GM21367 (cell line): Measurements from ENCODE around the gene NCOR2.
"Not testable (repeated sequence)": the region's sequence is repeated elsewhere in the genome, so short reads cannot be mapped to it uniquely, and the experiment has no call there.

Experiments
- ATAC-seq: cut with Tn5 transposase; IDR thresholded peaks from one replicate; pipeline ENCODE4 v1.9.1; 2021; ENCODE audit not compliant: unreplicated experiment

NCOR2 gene

DNA sequence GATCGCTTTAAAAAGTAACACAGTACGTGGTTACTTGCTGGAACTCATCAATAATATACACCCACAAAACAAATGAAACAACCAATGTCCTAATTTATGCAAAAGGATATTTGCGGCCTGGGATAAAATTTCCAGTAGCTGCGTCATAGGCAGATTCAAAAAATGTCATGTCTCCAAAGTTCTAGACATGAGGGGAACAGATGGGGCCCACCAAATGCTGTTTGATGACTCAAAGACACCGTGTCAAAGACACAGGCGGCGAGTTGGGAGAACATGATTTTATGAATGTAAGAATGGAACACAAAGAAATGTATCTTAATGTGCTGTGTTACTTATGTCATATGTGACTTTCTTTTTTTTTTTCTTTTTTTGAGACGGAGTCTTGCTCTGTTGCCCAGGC is 34.3 kb upstream of the NCOR2 start:
- ATAC-seq: no peak

GRCh38 chr12:124599074-124599999 is 31.9 kb upstream of the NCOR2 start:
- ATAC-seq: no peak

GRCh38 chr12:124597041-124597440 is 29.6 kb upstream of the NCOR2 start:
- ATAC-seq: no peak

DNA sequence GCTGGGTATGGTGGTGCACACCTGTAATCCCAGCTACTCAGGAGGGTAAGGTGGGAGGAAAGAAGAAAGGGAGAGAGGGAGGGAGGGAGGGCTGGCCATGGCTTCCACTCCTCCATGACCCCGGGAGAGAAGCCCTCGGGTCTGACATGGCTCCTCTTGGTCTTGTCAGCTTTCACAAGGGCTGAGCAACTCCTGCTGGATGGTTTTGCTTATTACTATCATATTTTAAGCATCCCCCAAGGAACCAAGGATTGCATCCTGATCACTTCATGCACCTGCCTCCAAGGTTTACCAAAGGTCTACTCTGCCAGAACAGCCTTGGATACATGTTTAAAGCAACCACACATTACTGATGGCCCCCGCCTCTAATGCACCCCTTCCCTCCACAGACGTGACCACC is 28.0 kb upstream of the NCOR2 start:
- ATAC-seq: no peak

GRCh38 chr12:124594851-124595250 is 27.4 kb upstream of the NCOR2 start:
- no peak for ATAC-seq

DNA sequence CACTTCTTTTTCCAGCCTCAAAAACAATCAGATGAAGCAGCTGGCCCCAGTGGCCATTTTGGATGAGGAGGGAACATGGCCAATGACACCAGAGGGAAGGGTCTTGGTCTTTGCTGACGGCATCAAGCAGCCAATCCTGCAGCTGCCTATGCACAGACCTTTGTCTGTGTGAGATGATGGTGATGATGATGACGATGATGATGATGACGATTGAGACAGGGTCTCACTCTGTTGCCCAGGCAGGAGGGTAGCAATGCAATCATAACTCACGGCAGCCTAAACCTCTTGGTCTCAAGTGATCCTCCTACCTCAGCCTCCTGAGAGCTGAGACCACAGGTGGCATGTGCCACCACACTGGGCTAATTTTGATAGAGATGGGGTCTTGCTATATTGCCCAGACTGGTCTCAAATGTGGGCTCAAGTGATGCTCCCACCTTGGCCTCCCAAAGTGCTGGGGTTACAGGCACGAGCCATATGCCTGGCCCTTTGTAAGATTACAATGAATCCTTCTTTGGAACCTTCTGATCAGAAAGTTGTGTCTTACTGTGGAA is 26.5 kb upstream of the NCOR2 start:
- no peak for ATAC-seq

DNA sequence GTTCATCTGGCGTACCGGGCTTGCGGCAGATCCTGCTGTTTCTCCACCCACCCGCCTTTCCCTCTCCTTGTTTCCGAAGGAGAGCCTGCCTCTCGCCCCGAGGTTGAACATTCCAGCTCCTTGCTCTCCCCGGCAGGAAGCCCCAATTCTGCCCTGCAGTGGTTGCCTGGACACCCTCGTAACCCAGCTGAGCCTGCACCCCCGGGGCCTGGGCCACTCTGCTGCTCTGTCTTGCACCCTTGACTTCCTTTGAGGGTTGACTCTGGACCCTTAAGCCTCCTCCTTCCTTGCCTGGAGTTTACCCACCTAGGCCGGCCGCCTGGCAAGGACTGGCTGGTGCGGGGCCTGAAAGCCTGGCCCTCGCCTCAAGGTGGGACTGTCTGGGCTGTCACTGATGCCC is 25.8 kb upstream of the NCOR2 start:
- ATAC-seq: no peak

- no peak for ATAC-seq
Observed at GRCh38 chr12:124592481-124593160, 25.2 kb upstream of the NCOR2 start.

DNA sequence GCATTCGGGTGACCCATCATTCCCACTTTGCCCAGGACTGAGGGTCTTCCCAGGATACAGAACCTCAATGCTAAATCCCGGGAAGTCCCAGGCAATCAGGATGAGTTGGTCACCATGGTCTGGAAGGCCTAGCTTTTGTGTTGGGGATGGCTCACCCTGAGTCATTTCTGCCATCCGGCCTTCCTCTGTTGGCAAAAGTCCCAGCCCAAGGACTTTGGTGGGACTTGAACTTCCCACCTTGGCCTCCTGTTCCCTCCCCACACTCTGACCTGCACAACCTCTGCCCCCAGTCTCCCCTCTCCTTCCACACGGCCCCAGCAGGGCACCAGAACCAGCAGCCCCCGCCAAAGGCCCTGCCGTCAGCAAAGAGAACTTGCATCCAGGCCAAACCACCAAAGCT is 24.6 kb upstream of the NCOR2 start:
- no peak for ATAC-seq

DNA sequence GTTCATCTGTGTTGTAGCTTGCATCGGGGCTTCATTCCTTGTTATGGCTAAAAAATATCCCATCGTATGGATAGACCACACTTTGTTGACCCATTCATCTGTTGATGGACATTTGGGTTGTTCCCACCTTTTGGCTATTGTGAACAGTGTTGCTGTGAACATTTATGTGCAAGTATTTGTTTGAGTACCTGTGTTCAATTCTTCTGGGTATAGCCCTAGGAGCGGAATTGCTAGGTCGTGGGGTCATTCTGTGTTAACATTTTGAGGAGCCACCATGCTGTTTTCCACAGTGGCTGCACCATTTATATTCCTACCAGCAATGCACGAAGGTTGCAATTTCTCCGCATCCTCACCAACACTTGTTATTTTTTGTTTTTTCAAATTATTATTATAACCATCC is 23.0 kb upstream of the NCOR2 start:
- no peak for ATAC-seq

- ATAC-seq: no peak
Observed at GRCh38 chr12:124588751-124589267, 21.4 kb upstream of the NCOR2 start.

DNA sequence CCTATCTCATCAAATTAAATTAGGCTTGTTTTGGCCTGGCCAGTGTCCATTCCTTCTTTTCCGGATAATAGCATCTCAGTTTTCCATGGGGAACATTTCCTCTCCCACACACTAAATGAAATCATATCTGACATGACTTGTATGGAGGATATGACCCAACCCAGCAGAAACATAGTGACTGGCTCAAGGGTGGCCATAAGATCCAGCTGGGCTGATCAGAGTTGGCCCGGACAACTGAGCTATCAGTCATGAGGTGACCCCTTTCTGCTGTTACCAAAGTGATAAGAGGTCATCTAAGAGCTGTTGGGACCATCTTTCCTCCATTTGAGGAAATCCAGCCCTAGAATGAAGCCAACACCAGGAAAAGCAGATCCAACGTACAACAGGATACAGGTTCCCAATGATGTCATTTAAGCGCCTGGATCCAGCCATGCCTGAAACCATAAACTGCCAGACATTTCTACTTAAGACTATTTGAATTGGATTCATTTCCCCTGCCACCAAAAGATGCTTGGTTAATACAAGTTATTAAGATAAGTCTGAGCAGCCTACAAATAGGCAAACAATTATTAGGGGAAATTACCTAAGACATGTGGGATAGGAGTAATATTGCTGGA is 20.7 kb upstream of the NCOR2 start:
- no peak for ATAC-seq

- no peak for ATAC-seq
Observed at GRCh38 chr12:124586756-124587155, 19.3 kb upstream of the NCOR2 start.

- ATAC-seq: not testable (repeated sequence)
Observed at GRCh38 chr12:124584494-124584893, 17.1 kb upstream of the NCOR2 start.

DNA sequence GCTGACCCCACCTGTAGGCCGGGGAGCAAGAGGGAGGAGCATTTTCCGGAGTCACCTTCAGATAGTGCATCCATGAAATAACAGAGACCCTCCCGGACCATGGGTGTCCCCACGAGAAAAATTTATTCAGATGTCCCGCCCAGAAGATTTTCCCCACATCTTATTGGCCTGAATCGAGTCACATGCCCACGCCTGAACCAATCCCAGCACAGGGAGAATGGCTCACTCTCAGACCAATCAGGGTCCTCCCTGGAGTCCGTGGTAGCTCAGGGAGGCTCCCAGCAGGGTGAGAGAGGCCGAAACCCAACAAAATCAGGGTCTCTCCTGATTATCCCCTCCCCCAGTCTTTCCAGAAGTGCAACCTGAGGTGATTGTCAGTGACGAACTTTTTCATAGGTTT is 16.4 kb upstream of the NCOR2 start:
- ATAC-seq: no peak

GRCh38 chr12:124582108-124582424 is 14.7 kb upstream of the NCOR2 start:
- no peak for ATAC-seq

- no peak for ATAC-seq
Observed at GRCh38 chr12:124581307-124582107, 14.1 kb upstream of the NCOR2 start.

DNA sequence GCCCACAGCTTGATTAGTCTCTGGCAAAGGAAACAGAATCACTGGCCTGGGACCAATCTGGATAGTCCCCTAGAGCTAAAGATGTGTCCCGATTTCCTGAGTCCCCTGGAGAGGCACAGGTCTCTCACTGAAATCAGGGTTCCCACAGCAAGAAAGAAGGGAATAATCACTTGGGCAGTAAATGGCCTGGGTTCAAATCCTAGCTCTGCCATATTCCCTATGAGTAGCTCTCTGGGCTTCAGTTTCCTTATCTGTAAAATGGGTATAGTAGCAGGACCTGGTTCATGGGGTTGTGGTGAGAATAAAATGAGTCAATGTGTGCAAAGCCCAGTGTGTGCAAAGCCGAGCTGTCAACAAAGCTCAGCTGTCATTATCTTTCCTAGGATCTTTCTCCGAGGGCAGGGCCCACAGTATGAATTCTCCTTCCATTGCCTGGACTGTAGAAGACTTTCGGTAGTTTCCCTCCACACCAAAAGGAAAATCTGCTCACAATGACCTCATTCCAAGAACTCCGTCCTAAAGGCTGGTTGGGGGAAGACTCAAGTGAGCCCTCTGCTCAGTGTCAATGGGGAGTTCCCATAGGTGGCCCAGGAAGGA is 12.6 kb upstream of the NCOR2 start:
- no peak for ATAC-seq

DNA sequence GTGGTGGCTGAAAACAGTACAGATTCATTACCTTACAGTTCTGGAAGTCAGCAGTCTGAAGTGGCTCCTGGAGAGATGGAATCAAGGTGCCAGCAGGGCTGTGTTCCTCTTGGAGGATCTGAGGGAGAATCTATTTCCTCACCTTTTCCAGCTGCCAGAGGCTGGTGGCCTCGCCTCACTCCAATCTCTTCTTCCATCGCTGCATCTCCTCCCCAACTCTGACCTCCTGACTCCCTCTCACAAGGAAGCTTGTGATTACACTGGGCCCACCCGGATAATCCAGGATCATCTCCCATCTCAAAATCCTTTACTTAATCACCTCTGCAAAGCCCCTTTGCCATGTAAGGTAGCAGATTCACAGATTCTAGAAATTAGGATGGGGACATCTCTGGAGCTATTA is 11.4 kb upstream of the NCOR2 start:
- ATAC-seq: no peak

GRCh38 chr12:124578445-124578844 is 11.0 kb upstream of the NCOR2 start:
- ATAC-seq: no peak
